H1 (cell line): ENCODE data around the gene ZNF69. TPM values are rescaled to one million over a fixed set of nuclear protein-coding genes. Genes with fewer than 3 reads are reported as not detected.

Source experiments
- CTCF ChIA-PET: fragments of 300-600 bp; sonication (Branson Sonifier 250); formaldehyde crosslinking; loops from one replicate; lab custom pipeline; 2021; ENCODE audit not compliant: partially characterized antibody; lab: Charles Lee
- POLR2A ChIA-PET: fragments of 300-600 bp; sonication (Branson Sonifier 250); formaldehyde crosslinking; loops from one replicate; lab custom pipeline; 2021; ENCODE audit warnings: inconsistent platforms; ENCODE audit not compliant: partially characterized antibody; lab: Charles Lee
- DNase-seq, 2 experiments: peaks; one replicate each; pipeline versions ENCODE4 v3.0.0 to v3.0.0-alpha.2; 2010 to 2022; ENCODE audit warnings: low spot score in 2 of 2, low read depth in 1 of 2, mixed read lengths in 1 of 2
- FAIRE-seq: peaks from 2 replicates; lab custom pipeline; 2011; peaks lifted over from hg19 to GRCh38; lab: Jason Lieb, UNC
- H2AFZ ChIP-seq: 2 replicates; pipeline ENCODE4 v1.8.1; 2012; ENCODE audit warnings: low read length, inconsistent platforms
- H2AK5ac ChIP-seq: 2 replicates; pipeline ENCODE4 v1.6.1; 2013; ENCODE audit warnings: low read depth, low read length
- H2BK120ac ChIP-seq: replicated peaks from 2 replicates; pipeline ENCODE3; 2013; ENCODE audit warnings: low read depth, low read length, inconsistent platforms
- H2BK12ac ChIP-seq: 2 replicates; pipeline ENCODE4 v1.6.1; 2013; ENCODE audit warnings: low read depth, low read length
- H2BK15ac ChIP-seq: 2 replicates; pipeline ENCODE4 v1.6.1; 2013; ENCODE audit warnings: low read length
- H2BK20ac ChIP-seq: 2 replicates; pipeline ENCODE4 v1.6.1; 2013; ENCODE audit warnings: low read length
- H2BK5ac ChIP-seq: 2 replicates; pipeline ENCODE4 v1.6.1; 2013; ENCODE audit warnings: low read depth, low read length
- H3K14ac ChIP-seq: 2 replicates; pipeline ENCODE4 v1.6.1; 2013; ENCODE audit warnings: inconsistent platforms; ENCODE audit not compliant: insufficient read length
- H3K18ac ChIP-seq: 2 replicates; pipeline ENCODE4 v1.6.1; 2013; ENCODE audit warnings: low read length; ENCODE audit errors: extremely low read depth
- H3K23ac ChIP-seq: 2 replicates; pipeline ENCODE4 v1.6.1; 2013; ENCODE audit warnings: inconsistent platforms; ENCODE audit not compliant: insufficient read length
- H3K23me2 ChIP-seq: 2 replicates; pipeline ENCODE4 v1.6.1; 2013; ENCODE audit warnings: low read depth, low read length
- H3K27ac ChIP-seq: 2 replicates; pipeline ENCODE4 v1.6.1; 2011; ENCODE audit warnings: low read depth, low read length, inconsistent platforms
- H3K27me3 ChIP-seq, 4 experiments: replicated peaks in 1 of 4; 1 replicate in 1 of 4; 2 replicates in 3 of 4; pipeline versions ENCODE4 v1.6.1 to v1.8.1; 2011 to 2013; ENCODE audit warnings: low read length in 3 of 4, mild to moderate bottlenecking in 3 of 4, inconsistent platforms in 2 of 4, mixed read lengths in 2 of 4, moderate library complexity in 1 of 4; ENCODE audit not compliant: control insufficient read depth in 3 of 4, insufficient read depth in 3 of 4; ENCODE audit errors: extremely low read depth in 1 of 4
- H3K36me3 ChIP-seq, 4 experiments: 2 replicates each; pipeline versions ENCODE4 v1.6.1 to v1.8.1; 2011 to 2013; ENCODE audit warnings: mild to moderate bottlenecking in 4 of 4, low read length in 3 of 4, moderate library complexity in 2 of 4, control low read depth in 1 of 4, inconsistent platforms in 1 of 4; ENCODE audit not compliant: insufficient read depth in 4 of 4, control insufficient read depth in 2 of 4
- H3K4ac ChIP-seq: replicated peaks from 2 replicates; pipeline ENCODE3; 2013; ENCODE audit warnings: low read length, low read depth, mixed read lengths, inconsistent platforms; ENCODE audit not compliant: insufficient read length
- H3K4me1 ChIP-seq, 4 experiments: replicated peaks in 1 of 4; 1 replicate in 1 of 4; 2 replicates in 3 of 4; pipeline versions ENCODE4 v1.6.1 to v1.8.1; 2011 to 2013; ENCODE audit warnings: low read length in 3 of 4, inconsistent platforms in 2 of 4, mixed read lengths in 1 of 4; ENCODE audit not compliant: insufficient read depth in 4 of 4, control insufficient read depth in 3 of 4
- H3K4me2 ChIP-seq, 2 experiments: 2 replicates each; pipeline versions ENCODE4 v1.6.1 to v1.8.1; 2011 to 2013; ENCODE audit warnings: low read depth in 2 of 2, low read length in 2 of 2, control low read depth in 1 of 2, inconsistent platforms in 1 of 2, mild to moderate bottlenecking in 1 of 2; ENCODE audit not compliant: insufficient read depth in 1 of 2
- H3K4me3 ChIP-seq, 4 experiments: fragments of 200-600, 300-600 bp in 1 of 4; sonication (generic), shearing (Covaris generic), sonication (Bioruptor Twin) in 1 of 4; 2 replicates each; pipeline versions ENCODE4 v1.5.1 to v1.8.1; 2011 to 2016; ENCODE audit warnings: low read length in 4 of 4, low read depth in 3 of 4, control low read depth in 2 of 4, inconsistent platforms in 2 of 4, mild to moderate bottlenecking in 2 of 4, mixed read lengths in 1 of 4, moderate library complexity in 1 of 4; ENCODE audit not compliant: insufficient read depth in 2 of 4; ENCODE audit errors: extremely low read depth in 1 of 4
- H3K56ac ChIP-seq: replicated peaks from 2 replicates; pipeline ENCODE3; 2013; ENCODE audit warnings: low read depth, mild to moderate bottlenecking, mixed read lengths, low read length, inconsistent platforms; ENCODE audit not compliant: insufficient read length
- H3K79me1 ChIP-seq: 2 replicates; pipeline ENCODE4 v1.6.1; 2013; ENCODE audit warnings: low read depth, low read length, control low read depth
- H3K79me2 ChIP-seq, 2 experiments: 2 replicates each; pipeline versions ENCODE4 v1.6.1 to v1.8.1; 2012 to 2013; ENCODE audit warnings: low read length in 2 of 2, mild to moderate bottlenecking in 2 of 2, inconsistent platforms in 1 of 2; ENCODE audit not compliant: insufficient read depth in 2 of 2, control insufficient read depth in 1 of 2
- H3K9ac ChIP-seq, 4 experiments: replicated peaks in 1 of 4; 1 replicate in 1 of 4; 2 replicates in 3 of 4; pipeline versions ENCODE4 v1.6.1 to v1.8.1; 2011 to 2013; ENCODE audit warnings: low read depth in 3 of 4, low read length in 3 of 4, control low read depth in 2 of 4, mild to moderate bottlenecking in 2 of 4, moderate library complexity in 2 of 4, inconsistent platforms in 1 of 4; ENCODE audit errors: extremely low read depth in 1 of 4
- H3K9me3 ChIP-seq, 2 experiments: 2 replicates each; pipeline versions ENCODE4 v1.6.1 to v1.8.1; 2012 to 2013; ENCODE audit warnings: mild to moderate bottlenecking in 2 of 2, moderate library complexity in 2 of 2, control low read depth in 1 of 2, inconsistent platforms in 1 of 2, low read depth in 1 of 2, low read length in 1 of 2, mixed read lengths in 1 of 2; ENCODE audit not compliant: insufficient read depth in 2 of 2
- H4K20me1 ChIP-seq, 2 experiments: replicated peaks in 1 of 2; 2 replicates each; pipeline versions ENCODE3 to v1.8.1; 2011 to 2013; ENCODE audit warnings: inconsistent platforms in 2 of 2, low read length in 2 of 2, mild to moderate bottlenecking in 1 of 2; ENCODE audit not compliant: insufficient read depth in 2 of 2, control insufficient read depth in 1 of 2
- H4K5ac ChIP-seq: 2 replicates; pipeline ENCODE4 v1.6.1; 2013; ENCODE audit warnings: low read length, low read depth, mixed read lengths, inconsistent platforms; ENCODE audit not compliant: insufficient read length
- H4K8ac ChIP-seq: 2 replicates; pipeline ENCODE4 v1.8.0; 2013; ENCODE audit warnings: mild to moderate bottlenecking, moderate library complexity, low read length, inconsistent platforms; ENCODE audit not compliant: insufficient read depth; ENCODE audit errors: extremely low read depth
- H4K91ac ChIP-seq: replicated peaks from 2 replicates; pipeline ENCODE3; 2013; ENCODE audit warnings: low read length, mixed read lengths, inconsistent platforms; ENCODE audit not compliant: insufficient read length
- E2F6 ChIP-seq: IDR thresholded peaks from 2 replicates; pipeline ENCODE4 v1.6.1; 2012; ENCODE audit warnings: inconsistent platforms
- HDAC6 ChIP-seq: IDR thresholded peaks from one replicate; pipeline ENCODE4 v1.7.1; 2012; ENCODE audit warnings: low read depth, mild to moderate bottlenecking, inconsistent platforms, low read length, moderate library complexity
- RBBP5 ChIP-seq: IDR thresholded peaks from 2 replicates; pipeline ENCODE4 v1.7.1; 2012; ENCODE audit warnings: low read depth, mild to moderate bottlenecking, inconsistent platforms, low read length, moderate library complexity, borderline replicate concordance
- SP2 ChIP-seq: IDR thresholded peaks from 2 replicates; pipeline ENCODE4 v1.6.1; 2012; ENCODE audit warnings: mild to moderate bottlenecking, low read length, inconsistent platforms
- SRF ChIP-seq: IDR thresholded peaks from 2 replicates; pipeline ENCODE4 v1.6.1; 2011; ENCODE audit warnings: mild to moderate bottlenecking, low read depth, low read length, moderate library complexity
- TEAD4 ChIP-seq: IDR thresholded peaks from 2 replicates; pipeline ENCODE4 v1.6.1; 2012; ENCODE audit warnings: low read depth, low read length, inconsistent platforms, mixed read lengths
- WGBS, 2 experiments: shearing (Covaris generic) in 1 of 2; methylation state at CpG; one replicate each; pipeline versions ENCODE4 v1.1.6 to v1.1.7; 2013 to 2015; ENCODE audit warnings: low lambda C conversion rate in 2 of 2, mixed read lengths in 2 of 2, inconsistent platforms in 1 of 2, low coverage in 1 of 2, missing lambda C conversion rate in 1 of 2; ENCODE audit not compliant: insufficient replicate concordance in 2 of 2, insufficient coverage in 1 of 2, insufficient read length in 1 of 2; ENCODE audit errors: extremely low coverage in 1 of 2, missing lambda C conversion rate in 1 of 2; 5-methylcytosine and 5-hydroxymethylcytosine counted together
- long read RNA-seq, 2 experiments: library from RNA in 1 of 2; library from capped mRNA in 1 of 2; stranded (forward); transcript quantifications; one replicate each; pipeline ENCODE4 v2.0.0, GENCODE V29; 2021; ENCODE audit warnings: inconsistent platforms in 1 of 2
- polyA minus RNA-seq, 3 experiments: library from RNA; depleted of rRNA, polyadenylated mRNA; stranded (reverse); fragments of >200 nt; gene quantifications; 1 replicate in 2 of 3; 2 replicates in 1 of 3; pipeline ENCODE4 v1.2.3, GENCODE V29; 2011
- polyA plus RNA-seq, 7 experiments: library from polyadenylated mRNA; depleted of rRNA in 3 of 7; stranded (reverse) in 5 of 7; unstranded in 2 of 7; fragments of >200 nt in 5 of 7; fragments of 200-250 nt in 2 of 7; gene quantifications; 1 replicate in 5 of 7; 2 replicates in 1 of 7; 4 replicates in 1 of 7; pipeline versions ENCODE4 v1.2.1 to v1.2.3, GENCODE V29; 2011 to 2013; ENCODE audit warnings: missing spikeins in 2 of 7, mixed read lengths in 2 of 7
- total RNA-seq: library from RNA; stranded (reverse); fragmentation: NEBNext Ultra II Directional; extraction: Animal tissue kit (Norgen Biotek cat#: 25700); gene quantifications from 2 replicates; pipeline ENCODE4 v1.2.1, GENCODE V29; 2021

The ZNF69 gene
- total RNA-seq, result 21.2 and 22.8 TPM in 2 replicates
- 5.6 and 6.3 TPM in 2 replicates for polyA plus RNA-seq (2011; rRNA removed)
- polyA plus RNA-seq (2011; cell fraction: cytosol; rRNA removed), result 7.9 TPM
- 16.6 TPM for polyA plus RNA-seq (2011; cell fraction: nucleus; rRNA removed)
- 8.9 to 18.8 TPM (median 11.6 TPM) in 4 replicates for polyA plus RNA-seq (2012, experiment 1 of 2)
- 1.3 TPM for polyA plus RNA-seq (2012, experiment 2 of 2)
- 10.6 TPM for polyA plus RNA-seq (2013, experiment 1 of 2)
- polyA plus RNA-seq (2013, experiment 2 of 2), result 8.9 TPM
- 47.7 and 71.3 TPM in 2 replicates for polyA minus RNA-seq (2011; rRNA and poly(A)+ RNA removed)
- 28.9 TPM for polyA minus RNA-seq (2011; cell fraction: cytosol; rRNA and poly(A)+ RNA removed)
- 168 TPM for polyA minus RNA-seq (2011; cell fraction: nucleus; rRNA and poly(A)+ RNA removed)
- long read RNA-seq, experiment 1, partial matches to known transcripts, result 4 of 6 reads
- long read RNA-seq, experiment 1, other reads (novel, unspliced or antisense), result 0 of 6 reads
- long read RNA-seq, experiment 2, transcript ZNF69-203 (4 exons, 569 nt), result major isoform, 5 of 10 reads
- long read RNA-seq, experiment 2, partial matches to known transcripts, result 0 of 10 reads
- long read RNA-seq, experiment 2, other reads (novel, unspliced or antisense), result 4 of 10 reads

GRCh38 chr19:11887611-11888531, at the start of gene ZNF69:
Gene ZNF69 (plus strand): TSS chr19:11887782. CDS start chr19:11887924, 142 bp downstream.
- FAIRE-seq, result peak; percentile 32
- peak within 1 kb of the TSS; percentile 89 for H2BK5ac ChIP-seq
- peak within 1 kb of the TSS; percentile 77 for H3K56ac ChIP-seq
- no peaks in the 10 kb centered on the region for H4K20me1 ChIP-seq
- H2BK15ac ChIP-seq, result peak within 1 kb of the TSS; percentile 31; the same call in 1 of the 2 replicates
- H3K23ac ChIP-seq, result no peak within 1 kb of the TSS
- H3K9me3 ChIP-seq, result 0 out of 4 replicates have a peak, but pooled peaks cover 0 to 3% of the 10 kb centered on the region in 2 experiments
- peak within 1 kb of the TSS; percentile 80 to 93 for H3K4me2 ChIP-seq
- peak within 1 kb of the TSS; percentile 97 for H4K8ac ChIP-seq
- no peaks in the 10 kb centered on the region; the same call in 1 of the 2 replicates for H3K79me1 ChIP-seq
- H3K23me2 ChIP-seq, result peaks cover 5% of the 10 kb centered on the region; the same call in 1 of the 2 replicates
- no peak within 1 kb of the TSS for H3K14ac ChIP-seq
- H3K36me3 ChIP-seq, result peaks cover 0 to 5% (median 2%) of the 10 kb centered on the region in 4 experiments; a peak in 3 of 8 replicates
- 1% methylated on average over 56 of the region's 56 CpGs; no CpG with 5 or more reads in 1 of the 2 experiments for WGBS, 2 experiments
- DNase-seq, result peak; percentile 75 to 89
- peaks cover 4 to 15% (median 6%) of the 10 kb centered on the region in 4 experiments for H3K4me1 ChIP-seq
- peak within 1 kb of the TSS; percentile 98 for H2AFZ ChIP-seq
- no peak within 1 kb of the TSS for H2BK120ac ChIP-seq
- peak within 1 kb of the TSS; percentile 88 for H4K91ac ChIP-seq
- H2BK12ac ChIP-seq, result peak within 1 kb of the TSS; percentile 77
- peak within 1 kb of the TSS; percentile 83 to 90 (median 86) for H3K9ac ChIP-seq
- H2AK5ac ChIP-seq, result 0 out of 2 replicates have a peak within 1 kb of the TSS, but pooled peaks have one; percentile 39
- H4K5ac ChIP-seq, result peak within 1 kb of the TSS; percentile 91
- peak within 1 kb of the TSS; percentile 81 for H3K27ac ChIP-seq
- H3K79me2 ChIP-seq, result peaks cover 0 to 14% of the 10 kb centered on the region in 2 experiments; a peak in 2 of 4 replicates
- peak within 1 kb of the TSS; percentile 53 for H3K4ac ChIP-seq
- ChIA-PET POLR2A (interaction anchor here (0.7 to 11.6 kb wide), 10 partner anchors 13 to 607 kb away, joined by 3 to 65 read pairs (median 6); partner anchors contain the start of genes ZNF20, ZNF625, ZNF700 and ZNF878), CTCF (interaction anchor here (0.9 to 12.8 kb wide), 6 partner anchors 10 to 239 kb away, joined by 3 to 169 read pairs (median 4); partner anchors contain the start of gene ZNF491)
- peak within 1 kb of the TSS; percentile 55; the same call in 1 of the 2 replicates for H2BK20ac ChIP-seq
- no peaks in the 10 kb centered on the region for H3K27me3 ChIP-seq
- peak within 1 kb of the TSS; percentile 88 for H3K18ac ChIP-seq
- H3K4me3 ChIP-seq, result peak within 1 kb of the TSS; percentile 79 to 85 (median 84)
- no peak for TF ChIP-seq SRF
- no peak for TF ChIP-seq RBBP5
- 0 out of 2 replicates have a peak, but pooled peaks have one; percentile 4 for TF ChIP-seq E2F6
- no peak for TF ChIP-seq SP2
- peak; percentile 44; the same call in 1 of the 2 replicates for TF ChIP-seq TEAD4
- no peak for TF ChIP-seq HDAC6
